Liver (tissue), 9 donors: Measurements from ENCODE around the gene AMER2. TPM values are rescaled to one million over a fixed set of nuclear protein-coding genes. Genes with fewer than 3 reads are reported as not detected.

ENCODE experiments used
- DNase-seq: peaks from one replicate; pipeline ENCODE4 v3.0.0-alpha.2; 2017; ENCODE audit warnings: low spot score
- H3K27ac ChIP-seq, 2 donors: one replicate each; pipeline ENCODE4 v1.7.0; 2013; ENCODE audit warnings: inconsistent platforms in 2 of 2, low read length in 2 of 2, control low read depth in 1 of 2, low read depth in 1 of 2, mild to moderate bottlenecking in 1 of 2
- H3K27me3 ChIP-seq, 4 donors: one replicate each; pipeline versions ENCODE4 v1.6.1 to v1.7.0; 2013; ENCODE audit warnings: low read length in 3 of 4, inconsistent platforms in 1 of 4, mild to moderate bottlenecking in 1 of 4, moderate library complexity in 1 of 4; ENCODE audit not compliant: control insufficient read depth in 4 of 4, insufficient read depth in 4 of 4
- H3K36me3 ChIP-seq, 4 donors: one replicate each; pipeline versions ENCODE4 v1.6.1 to v1.7.0; 2013; ENCODE audit warnings: low read length in 3 of 4, mild to moderate bottlenecking in 3 of 4, low read depth in 1 of 4, moderate library complexity in 1 of 4; ENCODE audit not compliant: control insufficient read depth in 4 of 4, insufficient read depth in 3 of 4
- H3K4me1 ChIP-seq, 4 donors: one replicate each; pipeline versions ENCODE4 v1.6.1 to v1.7.0; 2013; ENCODE audit warnings: low read length in 3 of 4, mild to moderate bottlenecking in 3 of 4, moderate library complexity in 1 of 4; ENCODE audit not compliant: control insufficient read depth in 4 of 4, insufficient read depth in 4 of 4
- H3K4me3 ChIP-seq, 3 donors: one replicate each; pipeline versions ENCODE4 v1.6.1 to v1.7.0; 2013; ENCODE audit warnings: low read length in 3 of 3, control low read depth in 1 of 3, low read depth in 1 of 3, mild to moderate bottlenecking in 1 of 3
- H3K9ac ChIP-seq, 2 donors: one replicate each; pipeline ENCODE4 v1.7.0; 2013; ENCODE audit warnings: low read length in 2 of 2, mild to moderate bottlenecking in 2 of 2, moderate library complexity in 2 of 2, control low read depth in 1 of 2, low read depth in 1 of 2
- H3K9me3 ChIP-seq, 4 donors: one replicate each; pipeline versions ENCODE4 v1.6.1 to v1.7.0; 2013; ENCODE audit warnings: low read length in 3 of 4; ENCODE audit not compliant: control insufficient read depth in 4 of 4
- ATF3 ChIP-seq: IDR thresholded peaks from 2 replicates; pipeline ENCODE4 v1.6.1; 2016; ENCODE audit warnings: antibody characterized with exemption
- CTCF ChIP-seq: fragments of 150-350 bp; IDR thresholded peaks from 2 replicates; pipeline ENCODE4 v1.5.1; 2017; ENCODE audit warnings: improper control_type of control experiment, low read depth, low read length; ENCODE audit not compliant: missing input control
- EGR1 ChIP-seq, 2 donors: IDR thresholded peaks; 2 replicates each; pipeline ENCODE4 v1.6.1; 2016 to 2018; ENCODE audit warnings: antibody characterized with exemption in 2 of 2, low read depth in 2 of 2
- REST ChIP-seq: IDR thresholded peaks from 2 replicates; pipeline ENCODE4 v1.6.1; 2016; ENCODE audit warnings: antibody characterized with exemption, mild to moderate bottlenecking
- RXRA ChIP-seq, 2 donors: IDR thresholded peaks; 2 replicates each; pipeline ENCODE4 v1.6.1; 2017 to 2018; ENCODE audit warnings: antibody characterized with exemption in 2 of 2, mild to moderate bottlenecking in 1 of 2
- TAF1 ChIP-seq: conservative IDR thresholded peaks from 2 replicates; pipeline ENCODE4 v1.6.1; 2016; ENCODE audit warnings: antibody characterized with exemption, mild to moderate bottlenecking
- YY1 ChIP-seq: IDR thresholded peaks from 2 replicates; pipeline ENCODE4 v1.6.1; 2016; ENCODE audit warnings: antibody characterized with exemption, mild to moderate bottlenecking
- WGBS: extraction: QIAGEN DNeasy Blood & Tissue Kit; methylation state at CpG from one replicate; pipeline ENCODE4 v1.1.7; 2013; 5-methylcytosine and 5-hydroxymethylcytosine counted together
- polyA plus RNA-seq, 2 donors: library from polyadenylated mRNA; stranded (reverse) in 1 of 2; unstranded in 1 of 2; fragments of 200-250 nt in 1 of 2; fragments of >200 nt in 1 of 2; fragmentation: Nextera tagmentation in 1 of 2; extraction: Ambion mirVana in 1 of 2; gene quantifications; one replicate each; pipeline versions ENCODE4 v1.2.1 to v1.2.3, GENCODE V29; 2013 to 2015
- total RNA-seq, 2 donors: library from RNA; depleted of rRNA; stranded (reverse); fragments of >200 nt; gene quantifications; one replicate each; pipeline ENCODE4 v1.2.3, GENCODE V29; 2014
- donor health status: healthy.
- donor health status: healthy.
- donor health status: healthy.
- donor health status: healthy.
- donor health status: healthy.

The AMER2 gene
- total and polyA plus RNA-seq, 4 donors, result not detected

- H3K27ac ChIP-seq, result no peak overlapping the region
- H3K4me1 ChIP-seq, result no peaks in the 10 kb centered on the region
- H3K27me3 ChIP-seq, result no peaks in the 10 kb centered on the region
- no peak for DNase-seq
- H3K36me3 ChIP-seq, result no peaks in the 10 kb centered on the region
- no peaks in the 10 kb centered on the region for H3K9me3 ChIP-seq
- WGBS, result 77% methylated on average over 4 of the region's 4 CpGs
- no peak for TF ChIP-seq CTCF
- no peak for TF ChIP-seq TAF1
- no peak for TF ChIP-seq RXRA (IDR thresholded peaks at IDR 0.05)
- no peak for TF ChIP-seq REST
- no peak overlapping the region for H3K9ac ChIP-seq
- H3K4me3 ChIP-seq, result no peak overlapping the region
Measured at GRCh38 chr13:25204863-25205262, 32.8 kb upstream of the AMER2 start.

GRCh38 chr13:25203127-25203740, 31.1 kb upstream of the AMER2 start:
- H3K9ac ChIP-seq, result no peak overlapping the region
- no peaks in the 10 kb centered on the region for H3K36me3 ChIP-seq
- TF ChIP-seq REST (no peak), ATF3 (no peak), YY1 (no peak), EGR1 (IDR thresholded peaks at IDR 0.05; ENCODE audit: low read depth in 2 of 2) (no peak), TAF1 (no peak)
- H3K27me3 ChIP-seq, result no peaks in the 10 kb centered on the region
- WGBS, result 36% methylated on average over 17 of the region's 17 CpGs
- H3K27ac ChIP-seq, result no peak overlapping the region
- H3K4me3 ChIP-seq, result no peak overlapping the region
- no peaks in the 10 kb centered on the region for H3K9me3 ChIP-seq
- no peaks in the 10 kb centered on the region for H3K4me1 ChIP-seq
- no peak for DNase-seq
